ENCODE results near the gene CAMTA1. TPM values are rescaled to one million over a fixed set of nuclear protein-coding genes. Genes with fewer than 3 reads are reported as not detected.
"Not testable (repeated sequence)": the region's sequence is repeated elsewhere in the genome, so short reads cannot be mapped to it uniquely, and the experiment has no call there.

Gene CAMTA1
- total RNA-seq, 1 donor = 71.6 TPM

- Histone ChIP-seq H3K9me3 (ENCODE audit: low read depth, low read length) (no peaks in the 10 kb centered on the region), H3K4me1 (ENCODE audit: insufficient read depth, low read length) (no peaks in the 10 kb centered on the region), H3K4me3 (ENCODE audit: low read length) (no peak overlapping the region), H3K27me3 (ENCODE audit: insufficient read depth, low read length) (peaks cover 17% of the 10 kb centered on the region)
Observed at GRCh38 chr1:7698641-7699040, 913.4 kb downstream of the CAMTA1 start.

GRCh38 chr1:7702365-7702764, 917.1 kb downstream of the CAMTA1 start:
- Histone ChIP-seq H3K27me3 (ENCODE audit: insufficient read depth, low read length) (peaks cover 35% of the 10 kb centered on the region), H3K4me3 (ENCODE audit: low read length) (no peak overlapping the region), H3K9me3 (ENCODE audit: low read depth, low read length) (no peaks in the 10 kb centered on the region), H3K4me1 (ENCODE audit: insufficient read depth, low read length) (peaks cover 4% of the 10 kb centered on the region)

GRCh38 chr1:7703321-7704213, 918.3 kb downstream of the CAMTA1 start:
- peaks cover 47% of the 10 kb centered on the region for H3K27me3 ChIP-seq (ENCODE audit: insufficient read depth, low read length)
- H3K4me1 ChIP-seq (ENCODE audit: insufficient read depth, low read length) = peaks cover 4% of the 10 kb centered on the region
- H3K9me3 ChIP-seq (ENCODE audit: low read depth, low read length) = no peaks in the 10 kb centered on the region
- no peak overlapping the region for H3K4me3 ChIP-seq (ENCODE audit: low read length)

DNA sequence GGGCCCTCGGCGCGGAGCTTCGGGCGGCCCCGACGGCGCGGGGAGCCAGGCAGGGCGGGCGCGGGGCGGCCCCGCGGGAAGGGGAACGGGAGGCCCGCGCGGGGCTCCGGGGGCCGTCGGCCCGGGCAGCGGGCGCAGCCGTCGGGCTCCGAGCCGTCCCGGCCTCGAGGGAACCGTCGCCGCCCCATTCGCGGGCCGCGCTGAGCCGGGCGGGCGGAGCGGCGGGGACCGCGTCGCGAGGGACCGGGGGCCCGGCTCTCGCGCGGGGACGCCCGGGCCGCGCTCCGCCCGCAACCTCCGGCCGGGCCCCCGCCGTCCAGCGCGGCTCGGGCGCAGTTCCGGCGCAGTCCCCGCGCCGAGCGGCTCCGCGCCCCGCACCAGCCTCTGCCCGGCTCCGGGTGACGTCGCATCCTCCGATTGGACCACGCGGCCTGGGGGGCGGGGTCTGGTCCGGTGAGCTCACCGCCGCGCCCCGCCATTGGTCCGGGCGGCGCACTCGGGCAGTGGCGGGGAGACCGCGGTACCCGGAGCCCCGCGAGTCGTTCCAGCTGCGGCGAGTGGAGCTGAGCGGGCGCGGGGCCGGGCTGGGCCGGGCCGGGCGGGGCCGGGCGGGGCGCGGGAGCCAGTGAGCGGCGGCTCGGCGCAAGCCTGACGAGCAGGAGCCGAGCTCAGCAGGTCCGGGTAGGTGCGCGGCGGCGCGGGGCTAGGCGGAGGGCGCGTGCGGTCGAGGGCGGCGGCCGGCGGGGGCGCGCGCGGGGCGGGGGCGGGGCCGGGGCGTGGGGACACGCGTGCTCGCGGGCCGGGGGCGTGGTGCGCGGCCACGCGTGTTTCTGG, 919.2 kb downstream of the CAMTA1 start:
- Histone ChIP-seq H3K4me3 (ENCODE audit: low read length) (no peak overlapping the region), H3K9me3 (ENCODE audit: low read depth, low read length) (no peaks in the 10 kb centered on the region)

GRCh38 chr1:7705048-7705907, 920.0 kb downstream of the CAMTA1 start:
- Histone ChIP-seq H3K27me3 (ENCODE audit: insufficient read depth, low read length) (peaks cover 48% of the 10 kb centered on the region), H3K4me3 (ENCODE audit: low read length) (no peak overlapping the region), H3K4me1 (ENCODE audit: insufficient read depth, low read length) (peaks cover 4% of the 10 kb centered on the region), H3K9me3 (ENCODE audit: low read depth, low read length) (no peaks in the 10 kb centered on the region)

More for the DNA sequence above, 919.2 kb downstream of the CAMTA1 start:
- Histone ChIP-seq H3K27me3 (ENCODE audit: insufficient read depth, low read length) (peaks cover 48% of the 10 kb centered on the region), H3K4me1 (ENCODE audit: insufficient read depth, low read length) (peaks cover 4% of the 10 kb centered on the region)

DNA sequence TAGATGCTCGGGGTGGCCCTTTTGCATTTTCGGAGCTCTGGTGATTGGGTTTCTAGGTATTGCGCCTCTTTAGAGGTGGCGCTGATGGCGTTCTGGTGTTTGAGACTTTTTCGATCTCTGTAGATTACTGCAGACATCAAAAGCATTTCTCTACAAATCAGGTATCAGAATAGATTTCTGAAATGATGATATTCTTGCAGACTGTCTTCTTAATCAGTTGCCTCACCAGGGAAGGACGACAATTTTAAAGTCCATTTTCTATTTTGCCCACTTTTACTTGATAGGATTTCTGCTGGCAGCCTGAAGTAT, 920.6 kb downstream of the CAMTA1 start:
- Histone ChIP-seq H3K9me3 (ENCODE audit: low read depth, low read length) (no peaks in the 10 kb centered on the region), H3K4me3 (ENCODE audit: low read length) (no peak overlapping the region), H3K4me1 (ENCODE audit: insufficient read depth, low read length) (peaks cover 4% of the 10 kb centered on the region), H3K27me3 (ENCODE audit: insufficient read depth, low read length) (peaks cover 50% of the 10 kb centered on the region)

- peaks cover 4% of the 10 kb centered on the region for H3K4me1 ChIP-seq (ENCODE audit: insufficient read depth, low read length)
- no peaks in the 10 kb centered on the region for H3K9me3 ChIP-seq (ENCODE audit: low read depth, low read length)
- H3K27me3 ChIP-seq (ENCODE audit: insufficient read depth, low read length) = peaks cover 46% of the 10 kb centered on the region
- no peak overlapping the region for H3K4me3 ChIP-seq (ENCODE audit: low read length)
Observed at GRCh38 chr1:7707527-7707926, 922.3 kb downstream of the CAMTA1 start.

GRCh38 chr1:7708065-7708464, 922.8 kb downstream of the CAMTA1 start:
- not testable (repeated sequence) for H3K4me1 ChIP-seq (ENCODE audit: insufficient read depth, low read length); H3K9me3 ChIP-seq (ENCODE audit: low read depth, low read length); H3K4me3 ChIP-seq (ENCODE audit: low read length)
- H3K27me3 ChIP-seq (ENCODE audit: insufficient read depth, low read length) = peaks cover 42% of the 10 kb centered on the region

DNA sequence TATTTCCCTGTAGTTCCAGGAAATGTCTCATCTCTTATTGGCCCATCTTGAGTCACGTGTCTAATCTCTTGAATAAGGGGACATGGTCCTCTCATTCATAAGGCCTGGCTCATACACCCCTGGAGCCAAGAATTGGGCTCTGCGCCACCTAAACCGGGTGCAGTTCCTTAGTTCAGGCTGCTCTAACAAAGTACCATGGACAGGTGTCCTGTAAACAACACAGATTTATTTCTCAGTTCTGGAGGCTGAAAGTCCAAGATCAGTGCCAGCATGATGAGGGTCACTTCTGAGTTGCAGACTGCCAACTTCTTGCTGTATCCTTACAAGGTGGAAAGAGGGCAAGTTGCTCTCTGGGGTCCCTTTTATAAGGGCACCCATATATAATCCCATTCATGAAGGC, 925.6 kb downstream of the CAMTA1 start:
- no peaks in the 10 kb centered on the region for H3K9me3 ChIP-seq (ENCODE audit: low read depth, low read length)
- H3K4me1 ChIP-seq (ENCODE audit: insufficient read depth, low read length) = no peaks in the 10 kb centered on the region
- H3K27me3 ChIP-seq (ENCODE audit: insufficient read depth, low read length) = peaks cover 31% of the 10 kb centered on the region
- H3K4me3 ChIP-seq (ENCODE audit: low read length) = no peak overlapping the region

- no peak overlapping the region for H3K4me3 ChIP-seq (ENCODE audit: low read length)
- no peaks in the 10 kb centered on the region for H3K9me3 ChIP-seq (ENCODE audit: low read depth, low read length)
- H3K4me1 ChIP-seq (ENCODE audit: insufficient read depth, low read length) = no peaks in the 10 kb centered on the region
- H3K27me3 ChIP-seq (ENCODE audit: insufficient read depth, low read length) = peaks cover 13% of the 10 kb centered on the region
Observed at GRCh38 chr1:7712731-7713323, 927.6 kb downstream of the CAMTA1 start.

GRCh38 chr1:7716506-7716905, 931.3 kb downstream of the CAMTA1 start:
- Histone ChIP-seq H3K4me1 (ENCODE audit: insufficient read depth, low read length) (no peaks in the 10 kb centered on the region), H3K27me3 (ENCODE audit: insufficient read depth, low read length) (no peaks in the 10 kb centered on the region)

GRCh38 chr1:7717748-7718368, 932.6 kb downstream of the CAMTA1 start:
- H3K9me3 ChIP-seq (ENCODE audit: low read depth, low read length) = no peaks in the 10 kb centered on the region
- H3K27me3 ChIP-seq (ENCODE audit: insufficient read depth, low read length) = no peaks in the 10 kb centered on the region

More at GRCh38 chr1:7716506-7716905, 931.3 kb downstream of the CAMTA1 start:
- H3K9me3 ChIP-seq (ENCODE audit: low read depth, low read length) = no peaks in the 10 kb centered on the region
- no peak overlapping the region for H3K4me3 ChIP-seq (ENCODE audit: low read length)

GRCh38 chr1:7719468-7720094, 934.3 kb downstream of the CAMTA1 start:
- no peaks in the 10 kb centered on the region for H3K4me1 ChIP-seq (ENCODE audit: insufficient read depth, low read length)
- H3K9me3 ChIP-seq (ENCODE audit: low read depth, low read length) = no peaks in the 10 kb centered on the region
- H3K27me3 ChIP-seq (ENCODE audit: insufficient read depth, low read length) = no peaks in the 10 kb centered on the region
- no peak overlapping the region for H3K4me3 ChIP-seq (ENCODE audit: low read length)

More at GRCh38 chr1:7717748-7718368, 932.6 kb downstream of the CAMTA1 start:
- Histone ChIP-seq H3K4me1 (ENCODE audit: insufficient read depth, low read length) (no peaks in the 10 kb centered on the region), H3K4me3 (ENCODE audit: low read length) (no peak overlapping the region)
